Measurements from ENCODE around the gene MRPS21. TPM values are rescaled to one million over a fixed set of nuclear protein-coding genes. Genes with fewer than 3 reads are reported as not detected.
A peak's percentile ranks its signal among the peaks of the same experiment; 100 is the strongest.

MRPS21 gene
- total and polyA plus RNA-seq, 3 donors from 2014 or later: 43.5 to 72.2 (median 45.8) TPM

- H3K27me3 ChIP-seq: no peaks in the 10 kb centered on the region
- DNase-seq: no peak
- 66 to 72% methylated on average over 6 of the region's 6 CpGs for whole genome bisulfite sequencing, 2 donors
- intact Hi-C loops (cut with DNase I; ENCODE audit: low total_unique reads): no loop called here
- H3K27ac ChIP-seq: peak overlapping the region in 1 of 2 donors; percentile 94
- no peak for TF ChIP-seq POLR2A (IDR thresholded peaks at IDR 0.05)
- TF ChIP-seq CTCF (IDR thresholded peaks at IDR 0.05): no peak
- no peaks in the 10 kb centered on the region for H3K36me3 ChIP-seq (ENCODE audit: low read depth, missing control alignments)
- no peak overlapping the region for H3K4me3 ChIP-seq
- no peaks in the 10 kb centered on the region for H3K9me3 ChIP-seq
- H3K4me1 ChIP-seq: peaks cover 15% of the 10 kb centered on the region
Observed at GRCh38 chr1:150280138-150280707, 13.4 kb upstream of the MRPS21 start.

- Histone ChIP-seq H3K4me1 (peaks cover 15% of the 10 kb centered on the region), H3K27me3 (no peaks in the 10 kb centered on the region), H3K9me3 (no peaks in the 10 kb centered on the region), H3K4me3 (peak overlapping the region; percentile 60 to 65), H3K27ac (peak overlapping the region; percentile 89 to 94), H3K36me3 (ENCODE audit: low read depth, missing control alignments) (no peaks in the 10 kb centered on the region)
- peak; percentile 90 for DNase-seq
- TF ChIP-seq POLR2A (IDR thresholded peaks at IDR 0.05) (no peak), CTCF (IDR thresholded peaks at IDR 0.05) (peak; percentile 68 to 82 (median 70))
- intact Hi-C loops (cut with DNase I; ENCODE audit: low total_unique reads): no loop called here
- 0 to 1% methylated on average over 15 of the region's 15 CpGs for WGBS, 2 donors
Observed at GRCh38 chr1:150281221-150281757, 12.4 kb upstream of the MRPS21 start.

GRCh38 chr1:150281758-150282557 lies 11.7 kb upstream of the MRPS21 start, which contains the start of gene CIART:
TSS of gene CIART (plus strand) at chr1:150282554. CDS start at chr1:150283268, 714 bp downstream.
- peak; percentile 99 for DNase-seq
- Histone ChIP-seq H3K4me3 (peak within 1 kb of the TSS; percentile 60 to 65), H3K36me3 (ENCODE audit: low read depth, missing control alignments) (no peaks in the 10 kb centered on the region), H3K27me3 (no peaks in the 10 kb centered on the region), H3K27ac (peak within 1 kb of the TSS; percentile 89 to 94), H3K4me1 (peaks cover 15% of the 10 kb centered on the region), H3K9me3 (no peaks in the 10 kb centered on the region)
- TF ChIP-seq CTCF (IDR thresholded peaks at IDR 0.05) (no peak), POLR2A (IDR thresholded peaks at IDR 0.05) (no peak)
- 1% methylated on average over 44 to 46 of the region's 46 CpGs for WGBS, 2 donors
- intact Hi-C loops (cut with DNase I; ENCODE audit: low total_unique reads): no loop called here

GRCh38 chr1:150282558-150282958 lies 11.1 kb upstream of the MRPS21 start:
- no peaks in the 10 kb centered on the region for H3K36me3 ChIP-seq (ENCODE audit: low read depth, missing control alignments)
- peak overlapping the region; percentile 89 to 94 for H3K27ac ChIP-seq
- 0 to 3% methylated on average over 20 to 21 of the region's 21 CpGs for WGBS, 2 donors
- H3K4me1 ChIP-seq: peaks cover 15% of the 10 kb centered on the region
- intact Hi-C loops (cut with DNase I; ENCODE audit: low total_unique reads): no loop called here
- DNase-seq: no peak
- H3K9me3 ChIP-seq: no peaks in the 10 kb centered on the region
- H3K27me3 ChIP-seq: no peaks in the 10 kb centered on the region
- TF ChIP-seq POLR2A (IDR thresholded peaks at IDR 0.05) (no peak), CTCF (IDR thresholded peaks at IDR 0.05) (no peak)
- H3K4me3 ChIP-seq: peak overlapping the region; percentile 60 to 65
